PC-3 (cell line): ENCODE data around the gene ZBTB43. TPM values are rescaled to one million over a fixed set of nuclear protein-coding genes. Genes with fewer than 3 reads are reported as not detected.

ENCODE experiments used
- ATAC-seq: fragments of 200-7000 bp; cut with Tn5 transposase; 2 replicates; pipeline ENCODE4 v1.9.1; 2020; ENCODE audit warnings: mild to moderate bottlenecking, moderate library complexity
- BruUV-seq: library from RNA; stranded (reverse); fragments of 400-500 nt; replicated peaks from 2 replicates; lab custom pipeline; 2021; lab: Mats Ljungman, UMichigan
- CTCF ChIA-PET: fragments of 300-600 bp; sonication (Branson Sonifier 250); formaldehyde crosslinking; loops from one replicate; lab custom pipeline; 2022; ENCODE audit warnings: antibody characterized with exemption; lab: Charles Lee
- POLR2A ChIA-PET: fragments of 300-600 bp; sonication (Branson Sonifier 250); formaldehyde crosslinking; loops from one replicate; lab custom pipeline; 2022; ENCODE audit warnings: antibody characterized with exemption; ENCODE audit not compliant: unreplicated experiment; lab: Charles Lee
- DNase-seq: peaks from one replicate; pipeline ENCODE4 v3.0.0-alpha.2; 2015
- H2AFZ ChIP-seq: fragments of 300-600 bp; sonication (generic); 2 replicates; pipeline ENCODE4 v1.6.0; 2016; ENCODE audit warnings: antibody characterized with exemption, low read length
- H3F3A ChIP-seq: fragments of 300-600 bp; sonication (generic); one replicate; pipeline ENCODE4 v1.6.0; 2017; ENCODE audit warnings: antibody characterized with exemption, low read length, control low read depth, mild to moderate bottlenecking; ENCODE audit not compliant: unreplicated experiment
- H3K27ac ChIP-seq: fragments of 300-600 bp; sonication (generic); 2 replicates; pipeline ENCODE4 v1.5.1; 2016; ENCODE audit warnings: mild to moderate bottlenecking, low read length
- H3K27me3 ChIP-seq: fragments of 300-600 bp; sonication (generic); 2 replicates; pipeline ENCODE4 v1.6.1; 2016; ENCODE audit warnings: low read length, mixed read lengths
- H3K36me3 ChIP-seq: fragments of 300-600 bp; sonication (generic); 2 replicates; pipeline ENCODE4 v1.6.1; 2016; ENCODE audit warnings: low read depth, mixed run types, low read length, mixed read lengths
- H3K4me1 ChIP-seq: fragments of 300-600 bp; sonication (generic); 2 replicates; pipeline ENCODE4 v1.5.1; 2016; ENCODE audit warnings: low read length; ENCODE audit not compliant: insufficient read depth
- H3K4me2 ChIP-seq: fragments of 300-600 bp; sonication (generic); 2 replicates; pipeline ENCODE4 v1.6.0; 2016; ENCODE audit warnings: low read length
- H3K4me3 ChIP-seq: fragments of 300-600 bp; sonication (generic); 2 replicates; pipeline ENCODE4 v1.5.1; 2016; ENCODE audit warnings: mild to moderate bottlenecking, low read length, mixed read lengths
- H3K79me2 ChIP-seq: fragments of 300-600 bp; sonication (generic); 2 replicates; pipeline ENCODE4 v1.6.1; 2017; ENCODE audit warnings: low read length, mixed read lengths
- H3K9ac ChIP-seq: fragments of 300-600 bp; sonication (generic); 2 replicates; pipeline ENCODE4 v1.6.0; 2016; ENCODE audit warnings: mild to moderate bottlenecking, low read length
- H3K9me2 ChIP-seq: fragments of 300-600 bp; sonication (generic); replicated peaks from 2 replicates; pipeline ENCODE4 v1.6.1; 2016; ENCODE audit warnings: mixed run types, low read length, mixed read lengths
- H3K9me3 ChIP-seq: fragments of 300-600 bp; sonication (generic); 2 replicates; pipeline ENCODE4 v1.6.1; 2016; ENCODE audit warnings: low read length, mixed read lengths
- H4K20me1 ChIP-seq: fragments of 300-600 bp; sonication (generic); 2 replicates; pipeline ENCODE4 v1.6.1; 2016; ENCODE audit warnings: low read length, mixed read lengths
- EZH2 ChIP-seq: fragments of 300-600 bp; sonication (generic); IDR thresholded peaks from one replicate; pipeline ENCODE4 v1.6.1; 2017; ENCODE audit warnings: antibody characterized with exemption, mild to moderate bottlenecking, low read length; ENCODE audit not compliant: unreplicated experiment
- EZH2phosphoT487 ChIP-seq: fragments of 300-600 bp; sonication (generic); IDR thresholded peaks from 2 replicates; pipeline ENCODE4 v1.6.1; 2018; ENCODE audit warnings: mild to moderate bottlenecking, antibody characterized with exemption, low read length, borderline replicate concordance
- intact Hi-C: fragments of 100-400 bp; cut with micrococcal nuclease; formaldehyde crosslinking; loops from 2 replicates; pipeline ENCODE4 v1.9.0; 2023
- total RNA-seq: library from RNA; depleted of rRNA; stranded (reverse); fragments of >200 nt; gene quantifications from 2 replicates; pipeline ENCODE4 v1.2.3, GENCODE V29; 2014
- TF ChIP-seq, protein P1 (sequence below): fragments of 300-600 bp; sonication (generic); conservative IDR thresholded peaks from 2 replicates; pipeline ENCODE4 v1.5.1; 2017; ENCODE audit warnings: antibody characterized with exemption, low read depth, mild to moderate bottlenecking, low read length

The ZBTB43 gene
- total RNA-seq, 1 experiment from 2014 or later, result 5.9 TPM

DNA sequence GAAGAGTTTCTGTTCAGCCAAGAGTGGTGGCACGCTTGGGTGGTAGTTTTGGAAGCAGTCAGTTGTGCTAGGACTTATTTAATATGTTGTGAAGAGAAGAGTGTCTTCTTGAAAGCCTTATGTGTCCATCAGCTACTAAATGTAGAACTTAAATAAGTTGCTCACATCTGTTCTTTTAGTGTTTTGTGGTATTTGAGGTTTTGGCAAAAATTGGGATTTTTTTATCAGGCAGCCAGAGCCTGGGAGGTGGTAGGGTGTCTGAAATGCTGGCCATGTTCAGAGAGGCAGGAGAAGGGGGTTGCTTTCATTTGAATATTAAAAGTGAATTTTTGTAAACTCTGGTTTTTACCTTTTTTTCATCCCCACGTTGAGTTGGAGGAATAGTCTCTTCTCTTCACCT lies 31.4 kb downstream of the ZBTB43 start:
- H3K27ac ChIP-seq, result no peak overlapping the region
- POLR2A ChIA-PET, result no interaction called here
- TF ChIP-seq EZH2 (no peak), EZH2phosphoT487 (no peak)
- TF ChIP-seq, protein P1, sequence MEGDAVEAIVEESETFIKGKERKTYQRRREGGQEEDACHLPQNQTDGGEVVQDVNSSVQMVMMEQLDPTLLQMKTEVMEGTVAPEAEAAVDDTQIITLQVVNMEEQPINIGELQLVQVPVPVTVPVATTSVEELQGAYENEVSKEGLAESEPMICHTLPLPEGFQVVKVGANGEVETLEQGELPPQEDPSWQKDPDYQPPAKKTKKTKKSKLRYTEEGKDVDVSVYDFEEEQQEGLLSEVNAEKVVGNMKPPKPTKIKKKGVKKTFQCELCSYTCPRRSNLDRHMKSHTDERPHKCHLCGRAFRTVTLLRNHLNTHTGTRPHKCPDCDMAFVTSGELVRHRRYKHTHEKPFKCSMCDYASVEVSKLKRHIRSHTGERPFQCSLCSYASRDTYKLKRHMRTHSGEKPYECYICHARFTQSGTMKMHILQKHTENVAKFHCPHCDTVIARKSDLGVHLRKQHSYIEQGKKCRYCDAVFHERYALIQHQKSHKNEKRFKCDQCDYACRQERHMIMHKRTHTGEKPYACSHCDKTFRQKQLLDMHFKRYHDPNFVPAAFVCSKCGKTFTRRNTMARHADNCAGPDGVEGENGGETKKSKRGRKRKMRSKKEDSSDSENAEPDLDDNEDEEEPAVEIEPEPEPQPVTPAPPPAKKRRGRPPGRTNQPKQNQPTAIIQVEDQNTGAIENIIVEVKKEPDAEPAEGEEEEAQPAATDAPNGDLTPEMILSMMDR, result no peak

DNA sequence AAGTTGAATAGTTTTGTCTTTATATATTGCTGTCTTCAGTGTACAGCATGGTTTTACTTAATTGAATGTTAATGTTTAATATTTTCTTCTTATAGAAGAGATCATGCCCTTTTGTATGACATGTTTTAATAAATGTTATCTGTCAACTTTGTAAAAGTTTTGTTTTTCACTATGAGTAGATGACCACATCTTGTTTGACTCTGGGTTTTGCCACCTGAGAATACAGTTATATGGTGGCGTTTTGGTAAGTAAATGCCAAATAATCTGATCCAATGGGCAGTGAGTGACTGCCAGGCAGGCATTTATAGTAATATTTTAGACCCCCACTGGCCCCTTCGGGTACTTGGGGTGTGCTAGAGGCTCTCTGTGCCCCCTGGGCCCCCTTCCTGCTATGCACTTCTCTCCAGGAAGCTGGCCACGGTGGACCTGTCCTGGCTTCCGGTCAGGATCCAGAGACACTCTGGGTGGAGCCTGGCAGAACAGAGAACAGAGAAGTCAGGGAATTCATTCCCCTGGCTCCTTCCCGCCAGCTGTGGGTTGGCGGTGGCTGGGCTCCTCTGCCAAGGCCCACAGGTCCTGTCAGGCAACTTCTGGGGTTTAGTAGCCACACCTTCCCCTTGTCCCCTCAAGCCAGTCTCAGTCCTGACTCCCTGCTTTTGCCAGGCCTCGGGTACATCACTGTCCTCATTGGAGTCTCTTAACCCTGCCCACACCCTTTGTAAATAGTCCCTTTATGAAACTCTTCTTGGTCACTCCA lies 33.4 kb downstream of the ZBTB43 start:
- Histone ChIP-seq H3K9ac (no peak overlapping the region), H3K9me3 (no peaks in the 10 kb centered on the region), H3K4me3 (no peak overlapping the region), H3K9me2 (no peaks in the 10 kb centered on the region), H3K36me3 (peaks cover 8% of the 10 kb centered on the region; the same call in 1 of the 2 replicates), H3K27ac (no peak overlapping the region), H3K79me2 (peaks cover 11% of the 10 kb centered on the region; the same call in 1 of the 2 replicates), H3F3A (no peaks in the 10 kb centered on the region), H3K4me1 (peaks cover under 1% of the 10 kb centered on the region), H3K4me2 (no peak overlapping the region), H3K27me3 (no peaks in the 10 kb centered on the region), H4K20me1 (no peaks in the 10 kb centered on the region), H2AFZ (no peak overlapping the region)
- no TSS peak for BruUV-seq
- TF ChIP-seq, protein P1, result no peak
- no peak for TF ChIP-seq EZH2phosphoT487
- TF ChIP-seq EZH2, result no peak
- CTCF ChIA-PET, result no interaction called here
- intact Hi-C loops, result no loop called here
- DNase-seq (no peak), ATAC-seq (no peak)
- POLR2A ChIA-PET, result no interaction called here

More for the DNA sequence above, 31.4 kb downstream of the ZBTB43 start:
- Histone ChIP-seq H3K27me3 (no peaks in the 10 kb centered on the region), H3K4me2 (no peak overlapping the region), H4K20me1 (no peaks in the 10 kb centered on the region), H3K4me1 (no peaks in the 10 kb centered on the region; the same call in 1 of the 2 replicates), H3K9me3 (no peaks in the 10 kb centered on the region), H3F3A (no peaks in the 10 kb centered on the region), H3K9me2 (no peaks in the 10 kb centered on the region), H3K9ac (no peak overlapping the region), H3K4me3 (no peak overlapping the region), H3K36me3 (peaks cover 14% of the 10 kb centered on the region; the same call in 1 of the 2 replicates), H3K79me2 (peaks cover 11% of the 10 kb centered on the region; the same call in 1 of the 2 replicates), H2AFZ (no peak overlapping the region)
- BruUV-seq, result no TSS peak
- ATAC-seq, result no peak
- no peak for DNase-seq
- CTCF ChIA-PET, result no interaction called here
- intact Hi-C loops, result no loop called here

DNA sequence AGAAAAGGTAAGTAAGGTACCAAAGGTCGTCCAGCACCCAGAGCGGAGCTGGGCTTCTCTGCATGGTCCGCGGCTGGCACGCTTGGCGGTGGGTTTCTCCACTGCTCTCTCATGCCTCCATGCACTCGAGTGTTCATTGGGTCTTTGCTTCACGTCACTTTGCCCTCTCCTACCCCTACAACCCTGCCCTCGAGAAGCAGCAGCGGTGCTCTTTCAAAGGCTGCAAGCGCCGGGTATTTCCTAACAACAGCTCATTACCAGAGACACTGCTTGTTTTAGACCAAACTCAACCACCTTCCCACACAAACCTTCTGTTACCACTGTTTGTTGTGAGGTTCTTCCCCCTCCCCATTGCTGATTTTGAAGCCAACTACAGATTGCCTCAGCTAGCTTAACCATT lies 34.1 kb downstream of the ZBTB43 start:
- no peak overlapping the region for H3K9ac ChIP-seq
- intact Hi-C loops, result no loop called here
- H3F3A ChIP-seq, result no peaks in the 10 kb centered on the region
- ChIA-PET POLR2A (no interaction called here), CTCF (no interaction called here)
- BruUV-seq, result no TSS peak
- H3K27me3 ChIP-seq, result no peaks in the 10 kb centered on the region
- H3K9me2 ChIP-seq, result no peaks in the 10 kb centered on the region
- peaks cover 7% of the 10 kb centered on the region for H3K4me1 ChIP-seq
- H3K4me2 ChIP-seq, result no peak overlapping the region
- H4K20me1 ChIP-seq, result no peaks in the 10 kb centered on the region
- no peak for TF ChIP-seq EZH2
- TF ChIP-seq EZH2phosphoT487, result no peak
- TF ChIP-seq, protein P1, result no peak
- no peak for DNase-seq
- peaks cover 1% of the 10 kb centered on the region; the same call in 1 of the 2 replicates for H3K36me3 ChIP-seq
- no peak for ATAC-seq
- H3K27ac ChIP-seq, result no peak overlapping the region
- no peak overlapping the region for H3K4me3 ChIP-seq
- H3K79me2 ChIP-seq, result peaks cover 11% of the 10 kb centered on the region; the same call in 1 of the 2 replicates
- H3K9me3 ChIP-seq, result no peaks in the 10 kb centered on the region
- H2AFZ ChIP-seq, result no peak overlapping the region
